Peyer's patch (tissue), 4 donors: ENCODE results near the gene GAS2L1. TPM values are rescaled to one million over a fixed set of nuclear protein-coding genes. Genes with fewer than 3 reads are reported as not detected.

Experiments
- DNase-seq, 3 donors: peaks; one replicate each; pipeline ENCODE4 v3.0.0-alpha.2; 2017 to 2019
- H3K27ac ChIP-seq, 4 donors: fragments of 200-600 bp; sonication (generic); one replicate each; pipeline ENCODE4 v1.5.1; 2016 to 2019
- H3K27me3 ChIP-seq, 2 donors: fragments of 200-600 bp; sonication (generic); one replicate each; pipeline ENCODE4 v1.5.1; 2019
- H3K36me3 ChIP-seq, 3 donors: fragments of 200-600 bp; sonication (generic); one replicate each; pipeline ENCODE4 v1.5.1; 2016 to 2019
- H3K4me1 ChIP-seq, 4 donors: fragments of 200-600 bp; sonication (generic); one replicate each; pipeline ENCODE4 v1.5.1; 2016 to 2019
- H3K4me3 ChIP-seq, 4 donors: fragments of 200-600 bp; sonication (generic); 1 replicate in 3 of 4; 2 replicates in 1 of 4; pipeline ENCODE4 v1.5.1; 2016 to 2019; ENCODE audit warnings: mild to moderate bottlenecking in 1 of 4
- H3K9me3 ChIP-seq, 4 donors: fragments of 200-600 bp; sonication (generic); one replicate each; pipeline ENCODE4 v1.5.1; 2016 to 2019; ENCODE audit warnings: mild to moderate bottlenecking in 1 of 4
- CTCF ChIP-seq, 6 experiments: fragments of 450-650 bp in 4 of 6; fragments of 200-600 bp in 2 of 6; sonication (generic) in 1 of 6; IDR thresholded peaks; one replicate each; pipeline ENCODE4 v1.5.1; 2017 to 2019; ENCODE audit warnings: antibody characterized with exemption in 6 of 6, mild to moderate bottlenecking in 3 of 6, moderate library complexity in 1 of 6
- POLR2A ChIP-seq, 2 donors: fragments of 450-650 bp; IDR thresholded peaks; one replicate each; pipeline ENCODE4 v1.5.1; 2017; ENCODE audit warnings: antibody characterized with exemption in 2 of 2, mild to moderate bottlenecking in 2 of 2, moderate library complexity in 2 of 2
- total RNA-seq, 4 donors: library from RNA; depleted of rRNA; stranded (reverse); fragments of >200 nt; gene quantifications; one replicate each; pipeline ENCODE4 v1.1.0, GENCODE V29; 2016

GAS2L1 gene
- total RNA-seq, 4 donors from 2014 or later = 20.6 to 63.1 (median 35.6) TPM

DNA sequence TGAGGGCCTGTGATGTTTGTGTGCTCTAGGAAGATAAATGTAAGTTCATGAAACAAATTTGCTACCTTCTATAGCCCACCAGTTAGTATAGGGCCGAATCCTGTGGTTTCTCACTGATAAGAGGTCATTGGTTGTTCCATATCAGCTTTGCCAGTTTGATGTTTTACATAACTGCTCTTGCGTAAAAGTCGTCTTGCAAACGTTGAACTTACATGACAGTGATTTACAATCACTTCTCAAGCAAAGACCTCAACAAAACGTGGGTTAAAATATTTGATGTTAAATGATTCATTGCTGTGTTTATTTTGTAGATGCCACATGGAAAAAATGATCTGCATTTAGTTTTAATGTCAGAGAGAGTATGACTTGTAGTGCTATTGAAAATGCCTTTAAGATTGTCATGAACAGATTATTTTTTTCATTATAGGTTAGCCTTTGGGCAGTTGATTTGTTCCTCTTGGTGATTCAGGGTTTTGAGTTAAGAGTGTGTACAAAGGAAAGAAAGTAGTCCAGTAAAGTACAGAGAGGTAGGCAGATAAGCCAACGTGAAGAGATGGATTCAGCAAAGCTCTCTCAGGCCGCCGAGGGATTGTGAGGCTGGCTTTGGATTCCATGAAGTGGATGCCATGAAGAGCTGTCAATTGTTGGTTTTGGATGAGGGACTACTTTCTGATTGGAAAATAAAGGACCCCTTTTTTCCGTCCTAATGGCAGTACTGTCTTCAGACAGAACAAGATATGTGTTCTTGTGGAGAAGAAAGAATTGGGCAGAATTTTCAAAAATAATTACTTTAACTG, 35.8 kb upstream of the GAS2L1 start:
- H3K4me3 ChIP-seq = peak overlapping the region; percentile 77 to 99 (median 88)
- no peaks in the 10 kb centered on the region for H3K27me3 ChIP-seq
- peaks cover 0 to 35% (median 0%) of the 10 kb centered on the region in 3 donors for H3K36me3 ChIP-seq
- no peaks in the 10 kb centered on the region for H3K9me3 ChIP-seq
- peak overlapping the region in 3 of 4 donors; percentile 12 to 97 (median 55) for H3K27ac ChIP-seq
- no peak for DNase-seq
- no peak for TF ChIP-seq POLR2A (IDR thresholded peaks at IDR 0.05)
- no peak for TF ChIP-seq CTCF (IDR thresholded peaks at IDR 0.05)
- peaks cover 0 to 75% (median 17%) of the 10 kb centered on the region in 4 donors for H3K4me1 ChIP-seq

DNA sequence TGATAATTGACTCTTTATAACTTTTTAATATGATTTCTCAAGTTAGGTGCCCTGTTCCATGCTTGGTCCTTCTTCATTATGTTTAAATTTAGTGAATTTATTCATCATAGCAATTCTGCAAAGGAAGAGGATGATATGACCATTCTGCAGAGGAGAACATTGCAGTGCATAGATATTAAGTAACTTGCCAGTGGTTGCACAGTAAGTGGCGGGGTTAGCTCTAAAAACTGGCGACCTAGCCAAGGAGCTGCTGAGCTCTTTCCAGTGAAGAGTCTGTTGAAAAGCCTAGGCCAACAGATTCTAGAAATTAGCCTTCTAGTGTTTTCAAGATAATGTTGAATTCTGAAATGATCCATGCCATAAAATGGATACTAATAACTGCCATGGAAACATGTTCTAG, 33.8 kb upstream of the GAS2L1 start:
- H3K27me3 ChIP-seq = no peaks in the 10 kb centered on the region
- H3K27ac ChIP-seq = no peak overlapping the region
- TF ChIP-seq CTCF (IDR thresholded peaks at IDR 0.05) = no peak
- no peak for TF ChIP-seq POLR2A (IDR thresholded peaks at IDR 0.05)

DNA sequence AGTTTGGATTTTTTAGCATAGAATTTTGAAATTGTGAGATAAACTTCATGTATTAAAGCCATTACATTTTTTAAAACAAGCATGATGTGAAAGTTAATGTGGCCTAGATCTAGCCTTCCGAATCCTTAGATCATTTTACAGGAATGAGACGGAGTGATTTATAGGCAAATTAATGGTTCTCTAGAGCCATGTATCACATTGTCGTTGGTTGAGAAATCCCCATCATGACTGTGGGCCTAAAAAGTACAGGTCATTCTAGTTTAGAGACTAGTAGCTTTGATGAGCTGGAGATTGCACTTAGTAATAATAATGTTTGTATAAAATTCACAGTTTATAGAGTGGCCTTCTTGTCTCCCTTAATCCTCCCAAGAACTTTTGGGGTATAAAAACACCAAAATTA, 31.3 kb upstream of the GAS2L1 start:
- H3K27ac ChIP-seq = no peak overlapping the region
- H3K4me3 ChIP-seq = no peak overlapping the region
- peaks cover 0 to 77% (median 3%) of the 10 kb centered on the region in 3 donors for H3K36me3 ChIP-seq
- DNase-seq = no peak
- no peaks in the 10 kb centered on the region for H3K9me3 ChIP-seq
- peaks cover 0 to 65% (median 17%) of the 10 kb centered on the region in 4 donors for H3K4me1 ChIP-seq
- no peak for TF ChIP-seq CTCF (IDR thresholded peaks at IDR 0.05)
- no peak for TF ChIP-seq POLR2A (IDR thresholded peaks at IDR 0.05)
- no peaks in the 10 kb centered on the region for H3K27me3 ChIP-seq

More for the DNA sequence above, 33.8 kb upstream of the GAS2L1 start:
- H3K4me3 ChIP-seq = no peak overlapping the region
- peaks cover 0 to 74% (median 18%) of the 10 kb centered on the region in 4 donors for H3K4me1 ChIP-seq
- H3K36me3 ChIP-seq = peaks cover 0 to 52% (median 0%) of the 10 kb centered on the region in 3 donors
- DNase-seq = no peak
- no peaks in the 10 kb centered on the region for H3K9me3 ChIP-seq

GRCh38 chr22:29275819-29276565, 30.5 kb upstream of the GAS2L1 start:
- H3K36me3 ChIP-seq = peaks cover 0 to 84% (median 3%) of the 10 kb centered on the region in 3 donors
- H3K4me1 ChIP-seq = peaks cover 0 to 58% (median 13%) of the 10 kb centered on the region in 4 donors
- H3K27ac ChIP-seq = no peak overlapping the region
- H3K4me3 ChIP-seq = no peak overlapping the region
- H3K27me3 ChIP-seq = no peaks in the 10 kb centered on the region
- H3K9me3 ChIP-seq = no peaks in the 10 kb centered on the region
- no peak for TF ChIP-seq POLR2A (IDR thresholded peaks at IDR 0.05)
- peak in 1 of 6 experiments; percentile 32 for TF ChIP-seq CTCF (IDR thresholded peaks at IDR 0.05)
- no peak for DNase-seq

- peaks cover 0 to 96% (median 3%) of the 10 kb centered on the region in 3 donors for H3K36me3 ChIP-seq
- H3K27me3 ChIP-seq = no peaks in the 10 kb centered on the region
- H3K4me3 ChIP-seq = no peak overlapping the region
- no peaks in the 10 kb centered on the region for H3K9me3 ChIP-seq
- DNase-seq = peak in 1 of 3 donors; percentile 8
- H3K27ac ChIP-seq = no peak overlapping the region
- peaks cover 0 to 39% (median 5%) of the 10 kb centered on the region in 4 donors for H3K4me1 ChIP-seq
- TF ChIP-seq POLR2A (IDR thresholded peaks at IDR 0.05) (no peak), CTCF (IDR thresholded peaks at IDR 0.05) (no peak)
Measured at GRCh38 chr22:29277927-29278326, 28.5 kb upstream of the GAS2L1 start.
